GM19463 (cell line): ENCODE data around the gene LMCD1.

Experiments used
- ATAC-seq: cut with Tn5 transposase; IDR thresholded peaks from one replicate; pipeline ENCODE4 v1.9.1; 2021; ENCODE audit warnings: mild to moderate bottlenecking, moderate library complexity; ENCODE audit not compliant: unreplicated experiment

Gene LMCD1

GRCh38 chr3:8501371-8502131 lies at the start of gene LMCD1:
Gene LMCD1, plus strand, starts transcription at chr3:8501823. Its CDS starts 116 bp downstream, at chr3:8501939.
- peak; percentile 92 for ATAC-seq

- ATAC-seq, result no peak
Measured at GRCh38 chr3:8452112-8452511, 49.5 kb upstream of the LMCD1 start.

- ATAC-seq, result no peak
Measured at GRCh38 chr3:8453153-8453552, 48.5 kb upstream of the LMCD1 start.

- ATAC-seq, result no peak
Measured at GRCh38 chr3:8455526-8456411, 45.9 kb upstream of the LMCD1 start.

- no peak for ATAC-seq
Measured at GRCh38 chr3:8456412-8456811, 45.2 kb upstream of the LMCD1 start.

DNA sequence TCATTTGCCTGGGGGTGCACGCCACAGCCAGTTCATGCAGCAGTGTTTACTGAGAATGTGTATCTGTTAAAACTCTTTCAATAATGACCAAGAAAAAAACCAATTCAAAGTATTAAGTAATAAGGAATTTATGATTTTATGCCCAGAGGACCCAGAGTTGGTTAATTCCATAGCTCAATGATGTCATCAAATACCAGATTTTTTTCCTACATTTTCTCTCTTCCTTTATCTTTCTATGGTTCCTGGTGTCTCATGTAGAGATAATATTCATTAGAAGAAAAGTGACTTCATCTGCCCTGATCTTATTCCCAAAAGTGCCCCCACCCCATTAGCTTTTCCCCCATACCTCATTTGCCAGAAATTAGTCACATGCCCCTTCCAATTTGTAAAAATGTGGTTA lies 44.6 kb upstream of the LMCD1 start:
- no peak for ATAC-seq

DNA sequence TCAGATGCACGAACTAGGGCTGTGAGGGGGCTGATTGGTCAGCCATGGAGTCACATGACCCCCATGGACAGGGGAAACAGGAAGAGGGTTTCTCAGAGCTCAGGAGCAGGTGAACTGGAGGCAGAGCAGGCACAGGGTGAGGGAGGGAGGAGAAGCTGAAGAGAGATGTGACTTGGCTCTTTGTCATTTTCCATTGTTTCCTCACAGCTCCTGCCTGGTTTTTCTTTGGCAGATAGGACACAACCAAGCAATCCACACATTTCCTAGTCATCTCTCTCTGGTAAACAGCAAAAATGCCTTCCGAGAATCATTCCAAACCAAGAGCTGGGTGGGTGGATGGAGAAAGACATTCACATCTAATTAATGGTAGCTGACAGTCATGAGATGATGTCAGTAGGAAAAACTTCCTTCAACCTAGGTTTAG lies 43.4 kb upstream of the LMCD1 start:
- ATAC-seq, result no peak

GRCh38 chr3:8458711-8459110 lies 42.9 kb upstream of the LMCD1 start:
- no peak for ATAC-seq

DNA sequence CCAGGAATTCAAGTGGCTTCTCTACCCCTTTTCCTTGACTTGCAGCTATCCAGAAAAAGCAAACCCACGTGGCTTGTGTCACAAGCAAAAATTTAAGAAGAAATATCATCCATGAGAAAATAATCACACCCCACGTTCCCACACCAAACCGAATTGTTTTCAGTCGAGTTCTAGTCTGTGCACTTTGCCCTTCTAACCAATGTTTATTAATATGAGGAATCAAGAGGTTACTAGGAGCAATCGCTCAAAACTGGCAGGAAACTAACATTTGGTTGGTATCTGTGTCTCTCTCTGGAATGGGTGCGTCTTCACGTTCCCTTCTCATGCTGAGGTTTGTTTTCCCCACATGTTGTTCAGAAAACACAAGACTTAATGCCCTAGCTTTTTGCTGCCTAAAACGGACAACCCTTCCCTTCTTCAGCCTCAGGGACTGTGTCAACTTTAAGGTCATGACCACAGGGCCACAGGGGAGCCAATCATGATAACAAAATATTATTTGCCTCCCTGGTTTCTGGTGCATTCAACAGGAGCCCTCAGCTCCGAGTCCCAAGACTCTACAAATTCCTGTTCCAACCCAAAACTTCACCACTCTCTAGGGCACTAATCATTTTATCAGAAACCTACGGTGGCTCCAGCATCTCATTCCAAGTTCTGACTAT lies 41.4 kb upstream of the LMCD1 start:
- no peak for ATAC-seq

GRCh38 chr3:8460815-8461456 lies 40.7 kb upstream of the LMCD1 start:
- ATAC-seq, result no peak

DNA sequence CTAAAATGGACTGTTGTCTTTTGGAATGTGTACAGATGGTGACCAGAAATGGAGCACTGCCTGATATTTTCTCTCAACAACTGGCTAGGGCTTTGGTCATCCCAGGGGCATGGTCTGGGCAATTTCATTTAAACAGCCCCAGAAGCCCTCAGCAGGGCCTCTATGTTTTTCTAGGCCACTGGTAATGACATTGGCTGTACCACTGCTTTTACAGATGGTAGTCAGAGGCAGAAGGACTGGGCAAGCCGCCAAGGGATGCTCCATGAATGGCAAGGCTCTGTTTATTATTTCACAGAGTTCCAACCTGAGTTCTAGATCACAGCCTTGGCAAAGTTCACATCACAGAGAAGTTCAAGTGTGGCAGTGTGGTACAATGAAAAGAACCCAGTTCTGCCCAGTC lies 37.0 kb upstream of the LMCD1 start:
- ATAC-seq, result no peak

DNA sequence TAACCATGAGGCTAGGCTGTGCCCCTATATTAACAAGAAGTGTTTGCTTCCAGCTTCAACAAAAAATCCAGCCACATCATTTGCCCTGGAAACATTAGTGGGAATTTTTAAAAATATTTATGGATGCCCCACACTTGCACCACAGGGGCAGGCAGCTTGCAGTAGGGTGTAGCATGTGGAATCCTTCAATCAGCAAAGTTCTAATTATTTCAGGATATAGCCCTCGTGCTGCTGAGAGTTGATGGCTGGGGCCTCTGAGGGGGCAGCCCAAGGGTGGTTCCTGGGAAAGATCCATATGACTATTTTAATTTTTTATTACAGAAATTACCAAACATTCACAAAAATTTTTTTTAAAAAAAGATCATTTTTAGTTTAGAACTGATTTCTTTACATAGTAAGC lies 35.1 kb upstream of the LMCD1 start:
- no peak for ATAC-seq

- no peak for ATAC-seq
Measured at GRCh38 chr3:8470801-8471200, 30.8 kb upstream of the LMCD1 start.

- no peak for ATAC-seq
Measured at GRCh38 chr3:8472549-8472948, 29.1 kb upstream of the LMCD1 start.

- ATAC-seq, result no peak
Measured at GRCh38 chr3:8473029-8473428, 28.6 kb upstream of the LMCD1 start.

GRCh38 chr3:8473990-8474389 lies 27.6 kb upstream of the LMCD1 start:
- ATAC-seq, result no peak

GRCh38 chr3:8474991-8475390 lies 26.6 kb upstream of the LMCD1 start:
- ATAC-seq, result no peak

DNA sequence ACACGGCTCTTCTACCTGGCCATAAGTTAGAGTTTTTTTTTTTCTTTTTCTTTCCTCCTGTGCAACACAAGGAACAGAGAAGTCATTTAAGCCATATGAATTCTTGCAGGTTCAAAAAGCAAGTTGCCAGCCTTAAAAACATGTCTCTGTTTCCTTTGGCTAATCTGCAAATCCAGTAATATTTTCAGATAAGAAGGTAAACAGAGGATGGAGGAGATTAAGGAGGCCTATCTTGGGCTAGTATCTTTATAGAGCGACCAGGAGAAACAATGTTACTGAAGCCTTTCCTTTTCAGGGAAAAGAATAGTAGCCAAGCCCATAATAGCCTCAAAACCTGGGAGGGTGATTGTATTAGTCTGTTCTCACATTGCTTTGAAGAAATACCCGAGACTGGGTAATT lies 20.9 kb upstream of the LMCD1 start:
- no peak for ATAC-seq

DNA sequence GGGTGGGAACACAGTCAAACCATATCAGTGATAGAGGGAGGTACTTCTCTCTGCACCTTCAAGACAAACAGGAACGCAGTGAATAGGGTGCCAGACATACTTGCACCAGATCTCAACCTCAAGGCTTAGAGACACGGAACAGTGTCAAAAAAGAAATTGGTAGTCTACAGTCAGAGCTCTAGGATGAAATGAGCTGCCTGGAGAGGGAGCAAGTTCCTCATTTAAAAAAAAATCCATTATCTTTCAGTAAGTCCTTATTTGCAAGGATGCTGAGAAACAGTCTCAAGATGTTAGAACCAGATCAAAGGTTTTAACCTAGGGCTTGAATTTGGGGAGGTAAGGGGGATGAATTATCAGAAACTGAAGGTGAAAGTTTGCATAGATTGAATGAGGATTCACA lies 20.2 kb upstream of the LMCD1 start:
- no peak for ATAC-seq

GRCh38 chr3:8482263-8482662 lies 19.4 kb upstream of the LMCD1 start:
- no peak for ATAC-seq
